Psoas muscle (tissue), 8 donors: ENCODE measurements around the gene PDE8B. TPM values are rescaled to one million over a fixed set of nuclear protein-coding genes. Genes with fewer than 3 reads are reported as not detected.

Source experiments
- ATAC-seq, 4 donors: fragments of 200-7000 bp; cut with Tn5 transposase; one replicate each; pipeline ENCODE4 v1.9.1; 2020; ENCODE audit warnings: moderate library complexity in 3 of 4, mild to moderate bottlenecking in 2 of 4
- DNase-seq, 2 donors: peaks; one replicate each; pipeline ENCODE4 v3.0.0-alpha.2; 2020
- H3K27ac ChIP-seq: fragments of 200-600 bp; one replicate; pipeline ENCODE4 v1.8.0; 2022
- H3K27me3 ChIP-seq, 3 donors: fragments of 200-600 bp in 1 of 3; one replicate each; pipeline versions ENCODE4 v1.6.1 to v1.8.0; 2013 to 2022; ENCODE audit warnings: low read length in 2 of 3, mild to moderate bottlenecking in 2 of 3, moderate library complexity in 1 of 3; ENCODE audit not compliant: insufficient read depth in 3 of 3
- H3K36me3 ChIP-seq, 2 donors: fragments of 200-600 bp in 1 of 2; one replicate each; pipeline versions ENCODE4 v1.6.1 to v1.8.0; 2013 to 2022; ENCODE audit warnings: low read depth in 1 of 2, mild to moderate bottlenecking in 1 of 2, moderate library complexity in 1 of 2; ENCODE audit not compliant: insufficient read depth in 1 of 2
- H3K4me1 ChIP-seq: fragments of 200-600 bp; one replicate; pipeline ENCODE4 v1.8.0; 2022
- H3K4me3 ChIP-seq: fragments of 200-600 bp; one replicate; pipeline ENCODE4 v1.8.0; 2022; ENCODE audit warnings: mild to moderate bottlenecking
- H3K9me3 ChIP-seq: fragments of 200-600 bp; one replicate; pipeline ENCODE4 v1.8.0; 2022
- CTCF ChIP-seq: fragments of 200-600 bp; IDR thresholded peaks from one replicate; pipeline ENCODE4 v1.8.0; 2022; ENCODE audit warnings: antibody characterized with exemption
- WGBS, 3 donors: extraction: QIAGEN DNeasy Blood & Tissue Kit; methylation state at CpG; one replicate each; pipeline versions ENCODE4 v1.1.6 to v1.1.7; 2013; 5-methylcytosine and 5-hydroxymethylcytosine counted together
- intact Hi-C, 2 donors: fragments of 100-400 bp; cut with DNase I; formaldehyde crosslinking; loops; one replicate each; pipeline versions ENCODE4 v1.11.0 to v1.14.2; 2022
- polyA plus RNA-seq, 3 donors: library from polyadenylated mRNA; stranded (reverse); fragments of 200-250 nt; gene quantifications; one replicate each; pipeline ENCODE4 v1.2.3, GENCODE V29; 2013
- total RNA-seq, 4 donors: library from RNA; stranded (reverse); fragmentation: NEBNext Ultra II Directional in 2 of 4; extraction: Animal tissue kit (Norgen Biotek cat#: 25700) in 2 of 4; gene quantifications; one replicate each; pipeline versions ENCODE4 v1.2.1 to v1.2.4, GENCODE V29; 2021 to 2023
- donor health status: healthy with polysubstance abuse.
- donor health status: DM: no; HTN: no; CAD: no; lungs with moderate emphysema.
- donor health status: Bipolar disorder and iron deficiency.
- donor health status: healthy.
- donor health status: DM: yes; HTN: yes; CAD: no.
- donor health status: DM: no; HTN: no; CAD: no.
- donor health status: DM: no; HTN: no; CAD: no.
- donor health status: DM: yes; HTN: yes; CAD: no.

Gene PDE8B
- total and polyA plus RNA-seq, 7 donors, result 0.12 to 2.9 (median 0.46) TPM

GRCh38 chr5:77355751-77356150 is 145.3 kb downstream of the PDE8B start:
- ATAC-seq, result no peak
- Histone ChIP-seq H3K4me3 (no peak overlapping the region), H3K27ac (no peak overlapping the region), H3K36me3 (no peaks in the 10 kb centered on the region), H3K27me3 (no peaks in the 10 kb centered on the region), H3K9me3 (no peaks in the 10 kb centered on the region), H3K4me1 (no peaks in the 10 kb centered on the region)
- no peak for DNase-seq
- intact Hi-C loops, result no loop called here
- no peak for TF ChIP-seq CTCF

GRCh38 chr5:77356740-77357139 is 146.3 kb downstream of the PDE8B start:
- intact Hi-C loops, result no loop called here
- no peaks in the 10 kb centered on the region for H3K9me3 ChIP-seq
- H3K36me3 ChIP-seq, result no peaks in the 10 kb centered on the region
- TF ChIP-seq CTCF, result no peak
- no peak overlapping the region for H3K4me3 ChIP-seq
- no peak for DNase-seq
- no peak overlapping the region for H3K27ac ChIP-seq
- 69 to 73% (median 69%) methylated on average over 3 of the region's 3 CpGs for WGBS, 3 donors
- ATAC-seq, result no peak
- H3K27me3 ChIP-seq, result no peaks in the 10 kb centered on the region
- H3K4me1 ChIP-seq, result no peaks in the 10 kb centered on the region

DNA sequence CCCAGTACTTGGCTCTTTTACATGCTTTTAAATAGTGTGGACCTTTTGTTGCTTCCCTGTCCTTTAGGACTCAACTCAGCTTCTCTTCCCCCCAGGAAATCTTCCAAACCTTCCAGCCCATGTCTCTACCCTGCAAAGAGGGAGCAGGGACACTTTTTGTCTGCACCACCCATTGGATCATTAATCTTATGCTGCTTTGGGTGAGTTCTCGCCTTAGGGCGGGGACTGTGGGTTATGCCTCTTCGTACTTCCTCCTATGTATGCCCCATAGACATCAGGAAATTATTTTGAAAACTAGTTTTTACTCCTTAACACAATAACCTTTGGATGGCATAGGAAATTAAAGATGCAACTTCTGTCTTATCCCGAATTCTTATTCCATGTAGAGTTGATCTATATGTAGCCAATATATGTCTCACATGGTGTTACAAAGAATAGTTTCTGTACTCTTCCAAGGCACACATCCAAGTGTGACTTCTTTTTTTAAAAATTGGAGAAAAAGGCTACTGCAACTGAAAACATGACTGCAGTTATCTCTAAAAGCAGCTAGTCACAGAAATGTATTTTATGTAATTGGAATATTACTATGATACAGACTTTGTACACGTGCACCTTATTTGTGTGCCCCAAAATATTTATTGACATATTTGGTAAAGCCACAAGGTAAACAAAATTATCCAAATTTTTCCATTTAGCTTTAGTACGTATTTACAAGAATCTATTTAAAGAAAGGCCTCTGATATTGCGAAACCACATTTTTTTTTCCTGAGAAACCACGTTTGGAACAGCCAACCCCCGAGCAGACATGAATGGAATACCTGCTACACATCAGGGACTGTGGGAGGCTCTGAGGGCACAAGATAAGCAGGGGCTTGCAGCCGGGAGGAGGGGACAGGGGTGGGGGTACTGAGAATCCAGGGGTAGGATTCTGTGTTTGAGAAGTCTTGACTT is 148.1 kb downstream of the PDE8B start:
- ATAC-seq (no peak), DNase-seq (no peak)
- Histone ChIP-seq H3K9me3 (no peaks in the 10 kb centered on the region), H3K4me3 (no peak overlapping the region), H3K4me1 (no peaks in the 10 kb centered on the region), H3K27me3 (no peaks in the 10 kb centered on the region), H3K27ac (no peak overlapping the region), H3K36me3 (no peaks in the 10 kb centered on the region)
- no peak for TF ChIP-seq CTCF
- intact Hi-C loops, result no loop called here
- WGBS, 3 donors, result 67 to 70% (median 69%) methylated on average over 10 of the region's 10 CpGs

DNA sequence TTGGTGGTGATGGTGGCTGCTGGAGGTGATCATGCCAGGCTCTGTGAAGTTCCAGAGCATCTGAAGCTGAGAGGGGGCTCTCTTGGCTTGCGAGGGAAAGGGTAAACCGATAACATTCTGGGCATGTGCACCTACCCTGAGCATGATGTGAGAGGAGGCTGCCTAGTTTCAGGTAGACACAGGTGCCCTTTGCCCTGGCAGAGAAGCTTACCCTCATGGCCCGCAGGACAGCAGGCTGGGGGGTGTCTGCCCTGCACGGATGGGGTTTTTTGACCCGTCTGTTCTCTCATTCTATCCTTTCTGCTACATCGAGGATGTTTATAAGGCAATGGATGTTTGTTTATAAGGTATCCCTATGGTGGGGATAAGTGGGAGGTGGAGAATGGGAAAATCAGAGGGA is 148.8 kb downstream of the PDE8B start:
- TF ChIP-seq CTCF, result no peak
- no peaks in the 10 kb centered on the region for H3K36me3 ChIP-seq
- no peak overlapping the region for H3K27ac ChIP-seq
- intact Hi-C loops, result no loop called here
- no peaks in the 10 kb centered on the region for H3K9me3 ChIP-seq
- H3K4me3 ChIP-seq, result no peak overlapping the region
- no peaks in the 10 kb centered on the region for H3K27me3 ChIP-seq
- WGBS, 3 donors, result 70 to 75% (median 71%) methylated on average over 6 of the region's 6 CpGs
- no peaks in the 10 kb centered on the region for H3K4me1 ChIP-seq
- no peak for ATAC-seq
- DNase-seq, result no peak

- Histone ChIP-seq H3K9me3 (no peaks in the 10 kb centered on the region), H3K36me3 (no peaks in the 10 kb centered on the region), H3K27ac (no peak overlapping the region), H3K27me3 (no peaks in the 10 kb centered on the region), H3K4me1 (no peaks in the 10 kb centered on the region), H3K4me3 (no peak overlapping the region)
- intact Hi-C loops, result no loop called here
- no peak for ATAC-seq
- TF ChIP-seq CTCF, result no peak
- DNase-seq, result no peak
These were observed 149.9 kb downstream of the PDE8B start for GRCh38 chr5:77360381-77360780.
